NCI-H128 (cell line): ENCODE measurements around the gene GRIA1.

Experiments
- DNase-seq: peaks from one replicate; lab custom pipeline; 2025; ENCODE audit not compliant: unreplicated experiment; lab: John Stamatoyannopoulos, UW

The GRIA1 gene

DNA sequence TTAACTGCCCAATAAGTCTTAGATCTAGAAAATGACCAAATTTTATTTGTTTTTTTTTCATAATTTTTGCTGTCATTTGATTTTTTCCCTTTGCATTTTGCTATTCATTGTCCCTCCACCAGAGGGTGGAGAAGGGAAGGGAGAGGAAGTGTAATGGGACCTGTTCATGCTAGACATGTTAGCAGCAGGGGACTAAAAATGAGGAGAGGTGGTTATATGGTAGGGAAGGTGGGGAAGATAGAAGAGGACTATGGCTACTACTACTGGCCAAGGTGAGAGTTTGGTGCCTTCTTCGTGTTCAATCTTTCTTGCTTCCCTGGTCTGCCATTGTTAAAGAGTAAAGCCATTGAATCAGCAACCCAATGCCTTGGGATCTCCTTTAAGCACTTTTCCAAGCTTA, 6.4 kb downstream of the GRIA1 start:
- DNase-seq = no peak

DNA sequence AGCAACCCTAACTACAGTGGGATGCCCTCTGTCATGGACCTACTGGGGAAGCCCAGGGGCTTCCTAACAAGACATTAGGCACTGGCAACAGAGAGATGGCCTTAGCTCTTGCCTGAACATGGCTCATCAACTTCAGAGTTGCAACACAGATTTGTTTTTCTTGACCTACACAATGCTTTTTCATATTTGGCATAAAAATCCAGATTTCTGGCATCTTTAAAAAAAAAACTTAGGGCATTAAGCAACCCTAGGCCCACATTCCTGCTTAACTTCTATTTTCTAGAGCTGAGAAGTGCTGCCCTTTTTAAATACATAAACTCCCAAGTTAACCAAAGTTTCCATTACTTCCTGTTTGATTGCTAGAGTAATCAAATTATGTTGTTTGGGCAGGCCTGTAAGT, 8.0 kb downstream of the GRIA1 start:
- no peak for DNase-seq

DNA sequence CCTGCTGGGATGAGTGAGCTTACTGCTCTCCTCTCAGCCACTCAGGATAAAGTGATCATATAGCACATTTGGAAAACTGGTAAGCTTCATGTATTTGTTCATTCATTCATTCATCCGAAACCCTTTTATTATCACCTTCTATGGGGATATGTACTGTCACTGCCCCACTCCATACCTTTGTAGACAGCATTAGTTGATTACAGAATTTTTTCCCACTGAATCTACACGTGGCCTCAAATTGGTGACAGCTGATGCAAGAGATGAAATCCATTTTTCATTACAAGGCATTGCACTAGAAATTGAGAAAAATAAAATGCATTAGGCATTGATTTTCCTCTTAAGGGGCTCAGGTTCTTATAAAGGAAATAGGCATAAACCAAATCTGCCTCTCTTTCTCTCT, 9.7 kb downstream of the GRIA1 start:
- no peak for DNase-seq

DNA sequence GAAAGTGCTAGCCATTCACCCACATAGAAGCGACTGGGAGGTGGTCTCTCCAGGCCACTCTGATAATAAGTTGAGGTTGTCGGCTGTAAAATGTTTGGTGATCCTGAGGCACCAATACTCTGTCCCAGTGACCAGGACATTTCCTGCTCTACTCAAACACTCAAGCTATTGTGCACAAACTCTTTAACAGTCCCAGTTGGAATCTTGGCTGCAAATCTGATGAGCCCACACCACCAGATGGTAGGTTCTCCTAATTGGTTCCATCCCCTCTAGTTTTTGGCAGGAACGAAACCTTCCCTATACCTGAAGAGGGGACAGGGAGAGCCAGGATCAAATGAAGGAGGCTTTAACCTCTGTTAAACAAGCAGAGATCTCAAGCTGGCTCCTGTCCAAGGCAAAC, 14.3 kb downstream of the GRIA1 start:
- no peak for DNase-seq

DNA sequence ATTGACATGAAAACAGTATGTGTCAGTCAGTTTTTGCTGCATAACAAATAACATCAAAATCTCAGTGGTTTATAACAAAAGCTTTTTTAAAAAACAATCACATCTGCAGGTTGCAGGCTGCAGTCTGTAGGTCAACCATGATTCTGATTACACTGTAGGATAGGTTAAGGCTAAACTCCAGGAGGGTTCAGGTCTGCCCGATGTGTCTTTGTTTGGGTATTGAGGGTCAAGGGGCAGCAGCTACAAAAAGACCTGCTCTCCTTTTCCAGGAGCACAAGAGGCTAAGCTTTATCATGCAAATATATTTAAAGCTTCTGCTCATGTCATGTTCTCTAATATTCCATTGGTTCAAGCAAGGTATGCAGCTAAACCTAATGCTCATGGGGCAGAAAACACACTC, 18.2 kb downstream of the GRIA1 start:
- no peak for DNase-seq

DNA sequence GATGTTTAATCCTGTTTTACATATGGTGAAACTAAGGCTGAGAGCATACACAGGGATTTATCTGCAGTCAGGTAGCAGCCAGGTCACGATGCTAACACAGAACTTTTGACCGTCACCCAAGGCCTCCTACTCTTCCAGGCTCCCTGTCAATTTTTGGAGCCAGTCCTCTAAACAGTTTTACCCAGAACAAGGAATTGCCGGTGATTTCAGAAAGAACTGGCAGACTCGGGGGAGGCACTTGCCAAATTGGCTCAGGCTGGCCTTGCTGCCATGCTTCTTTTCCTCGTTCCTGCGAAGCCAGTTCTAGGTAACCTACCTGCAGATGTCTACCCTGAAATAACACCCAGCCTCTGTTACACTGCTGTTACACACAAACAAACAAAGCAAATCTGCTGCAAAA, 21.2 kb downstream of the GRIA1 start:
- DNase-seq = no peak

DNA sequence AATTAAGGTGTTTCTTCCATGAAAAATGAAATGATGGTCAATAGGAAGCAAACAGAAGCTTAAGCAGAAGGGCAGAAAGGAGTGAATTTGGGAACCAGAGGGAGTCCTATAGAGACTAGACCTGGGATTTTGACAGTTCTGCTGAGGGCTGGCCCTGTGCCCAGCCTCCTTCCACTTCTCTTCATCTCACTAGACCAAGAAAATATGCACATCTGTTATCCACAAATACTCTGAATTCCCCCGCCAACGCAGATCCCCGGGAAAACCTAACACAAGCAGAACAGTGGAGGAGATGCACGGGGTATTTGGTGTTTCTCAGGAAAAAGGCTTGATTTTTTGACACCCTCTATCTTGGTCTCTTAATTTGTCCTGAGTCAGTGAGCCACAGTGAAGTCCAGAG, 22.7 kb downstream of the GRIA1 start:
- DNase-seq = no peak

DNA sequence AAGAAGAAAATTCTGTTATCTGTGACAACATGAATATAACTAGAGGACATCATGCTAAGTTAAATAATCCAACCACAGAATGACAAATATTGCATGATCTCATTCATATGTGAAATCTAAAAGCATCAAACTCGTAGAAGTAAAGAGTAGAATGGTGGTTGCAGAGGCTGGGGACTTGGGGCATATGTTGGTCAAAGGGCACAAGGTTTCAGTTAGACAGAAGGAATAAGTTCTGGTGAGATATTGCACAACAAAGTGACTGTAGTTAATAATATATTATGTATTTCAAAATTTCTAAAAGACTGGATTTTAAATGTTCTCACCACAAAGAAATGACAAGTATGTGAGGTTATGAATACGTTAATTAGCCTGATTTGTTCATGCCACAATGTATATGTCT, 24.8 kb downstream of the GRIA1 start:
- DNase-seq = no peak

DNA sequence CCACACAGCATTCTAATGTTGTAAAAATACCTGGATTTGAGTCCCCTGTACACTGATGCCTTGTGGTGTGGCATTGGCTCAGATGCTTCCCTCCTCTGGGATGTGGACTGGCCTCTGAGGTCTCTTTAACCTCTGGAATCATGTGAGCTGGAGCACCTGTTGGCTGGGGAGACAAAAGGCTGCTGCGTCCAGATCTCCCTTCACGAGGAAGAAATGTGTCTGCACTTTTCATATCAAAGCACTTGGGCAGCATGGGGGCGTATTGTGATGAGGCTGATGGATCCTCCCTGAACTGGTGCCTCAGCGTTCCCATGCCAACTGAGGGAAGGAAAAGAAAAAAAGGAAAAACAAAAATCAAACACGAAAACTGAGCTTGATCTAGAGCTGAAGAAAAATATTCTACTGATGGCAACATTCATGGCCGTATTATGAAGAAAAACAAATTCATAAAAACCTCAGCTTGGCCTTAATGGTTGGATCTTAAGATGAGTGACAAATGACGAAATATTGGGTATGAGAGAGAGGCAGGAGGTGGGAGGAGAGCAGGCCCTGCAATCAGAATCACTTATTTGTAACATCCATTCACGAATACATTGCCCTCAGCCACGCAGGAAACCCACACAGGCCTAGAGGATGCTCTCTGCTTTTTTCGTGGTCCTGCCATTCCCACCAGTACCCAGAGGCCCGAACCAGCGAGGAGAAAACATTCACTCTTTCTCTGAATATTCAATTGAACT, 26.2 kb downstream of the GRIA1 start:
- DNase-seq = no peak

DNA sequence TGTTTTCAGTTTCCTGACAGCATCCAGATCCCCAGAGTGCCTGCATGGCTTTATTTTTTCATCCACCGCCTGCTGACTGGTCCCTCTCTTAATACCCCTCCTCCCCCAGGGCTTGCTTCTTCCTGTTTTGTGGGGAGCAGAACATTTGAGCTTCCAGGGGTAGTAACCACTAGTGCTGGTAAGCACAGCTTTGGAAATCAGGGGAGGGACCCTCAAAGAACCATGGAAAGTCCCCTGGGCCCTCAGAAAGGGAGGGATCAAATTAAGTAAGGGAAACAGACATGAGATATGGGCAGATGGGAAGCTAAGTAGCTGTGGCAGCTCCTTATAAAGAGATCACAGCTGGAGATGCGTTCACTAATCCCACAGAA, 26.8 kb downstream of the GRIA1 start:
- DNase-seq = no peak

DNA sequence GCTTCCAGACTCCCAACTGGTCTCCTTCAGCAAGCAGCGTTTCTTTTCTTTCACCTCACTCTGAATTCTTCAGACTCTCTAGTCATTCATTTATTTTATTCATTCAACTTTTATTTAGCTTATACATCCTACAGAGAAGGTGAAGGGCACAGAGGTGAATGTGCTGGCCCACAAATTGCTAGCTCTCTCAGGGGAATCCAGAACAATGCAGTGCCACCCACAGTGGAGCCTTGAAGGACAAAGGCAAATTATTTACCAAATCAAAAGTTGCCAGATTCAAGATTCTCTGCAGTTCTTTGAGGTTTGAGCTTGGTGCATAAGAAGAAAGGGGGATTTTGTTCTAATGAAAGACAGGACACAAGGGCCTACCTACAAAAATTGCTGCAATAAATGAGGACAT, 29.7 kb downstream of the GRIA1 start:
- no peak for DNase-seq

DNA sequence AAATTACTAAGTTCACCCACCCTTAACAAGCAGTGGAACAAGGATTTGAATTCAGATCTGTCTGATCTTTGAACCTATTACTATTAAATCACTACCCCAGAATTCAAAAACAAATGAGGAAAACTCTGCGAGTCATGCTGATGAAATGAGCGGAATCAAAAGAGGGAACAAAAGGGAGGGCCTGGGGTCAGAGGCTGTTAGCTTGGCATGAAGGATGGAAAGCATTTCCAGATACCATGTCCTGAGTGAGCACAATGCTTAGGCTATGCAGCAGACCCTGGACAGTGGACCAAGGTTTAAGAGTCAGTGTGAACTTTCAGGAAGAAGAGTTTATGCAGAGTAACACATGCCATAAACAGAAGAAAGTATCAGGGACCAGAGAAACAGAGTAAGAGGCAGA, 30.5 kb downstream of the GRIA1 start:
- no peak for DNase-seq

DNA sequence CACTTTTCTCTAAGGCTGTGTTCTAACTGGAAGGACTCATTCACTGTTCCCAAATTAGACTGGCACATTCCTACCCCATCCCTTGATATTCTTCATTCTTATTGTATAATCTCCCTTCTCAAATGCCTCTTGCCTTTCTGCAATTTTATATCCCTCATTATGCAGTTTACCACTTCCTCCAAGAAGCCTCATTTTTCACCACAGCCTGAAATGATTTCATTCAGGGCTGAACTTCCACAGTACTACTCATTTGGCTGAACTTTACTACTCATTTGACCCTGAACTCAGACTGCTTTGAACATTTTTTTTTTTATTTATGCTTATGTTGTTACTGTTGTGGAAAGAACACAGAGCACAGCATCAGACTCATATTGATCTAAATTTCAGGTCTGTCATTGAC, 32.7 kb downstream of the GRIA1 start:
- DNase-seq = no peak

DNA sequence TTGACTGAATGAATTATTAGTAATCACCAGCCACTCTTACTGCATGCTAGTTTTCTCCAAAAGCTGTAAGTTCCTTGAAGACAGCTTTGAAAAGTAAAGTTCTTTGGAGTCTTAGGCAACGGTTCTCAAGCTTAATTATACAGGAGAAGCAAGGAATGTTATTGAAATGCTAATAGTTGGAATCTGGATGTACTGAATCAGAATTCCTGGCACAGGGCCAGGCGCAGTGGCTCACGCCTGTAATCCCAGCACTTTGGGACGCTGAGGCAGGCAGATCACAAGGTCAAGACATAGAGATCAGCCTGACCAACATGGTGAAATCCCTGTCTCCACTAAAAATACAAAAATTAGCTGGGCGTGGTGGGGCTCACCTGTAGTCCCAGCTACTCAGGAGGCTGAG, 33.4 kb downstream of the GRIA1 start:
- DNase-seq = no peak

DNA sequence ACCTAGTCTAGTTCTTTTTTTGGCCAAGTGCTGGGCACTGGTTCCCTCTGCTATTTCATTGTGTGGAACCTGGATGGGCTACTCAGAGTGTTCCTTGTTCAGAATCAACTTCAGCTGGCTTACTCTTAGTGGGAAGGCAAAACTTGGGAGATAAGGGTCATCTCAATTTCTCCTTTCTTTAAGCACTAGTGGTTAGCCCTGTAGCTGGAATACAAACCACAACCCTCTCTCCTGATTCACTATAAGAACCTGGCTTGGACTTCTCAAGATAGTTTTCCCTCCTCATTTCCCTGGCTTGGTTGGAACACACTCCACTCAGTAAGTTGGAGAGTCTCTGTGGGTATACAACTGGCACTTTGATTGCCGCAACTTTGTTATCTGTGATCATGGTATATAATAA, 35.1 kb downstream of the GRIA1 start:
- no peak for DNase-seq

DNA sequence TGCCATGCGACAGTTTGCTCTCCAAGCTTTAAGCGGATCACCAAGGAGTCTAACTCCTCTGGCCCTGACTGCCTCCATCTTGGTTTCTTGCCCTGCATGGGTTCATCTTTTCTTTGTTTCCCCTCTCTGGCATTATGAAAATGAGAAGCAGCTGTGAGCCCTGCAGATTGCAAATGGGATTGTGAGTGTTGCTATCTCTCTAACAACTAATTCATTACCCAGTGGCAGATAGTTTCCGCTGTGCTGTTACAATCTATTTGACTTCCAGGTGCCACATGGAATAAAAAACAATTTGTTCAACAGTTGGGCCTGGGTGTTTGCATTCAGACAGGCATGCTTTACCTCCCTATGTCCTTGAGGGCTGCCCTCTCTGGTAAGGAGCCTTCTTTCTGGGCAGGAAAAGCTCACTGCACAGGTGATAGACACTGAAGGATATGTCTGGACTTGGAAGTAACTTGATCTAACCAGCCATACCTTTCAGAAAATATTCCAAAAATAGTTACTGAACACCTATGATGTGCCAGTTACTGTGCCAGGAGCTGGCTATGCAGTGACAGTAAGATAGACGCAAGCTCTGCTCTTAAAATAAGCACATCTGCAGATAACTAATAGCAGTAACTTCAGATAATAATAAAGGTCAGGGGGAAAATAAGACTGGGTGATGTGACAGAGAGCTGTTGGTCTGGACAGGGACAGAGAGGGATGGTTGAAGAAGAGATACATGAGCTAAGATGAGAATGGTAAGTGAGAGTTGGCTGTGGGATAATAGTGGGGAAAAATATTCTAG, 40.1 kb downstream of the GRIA1 start:
- DNase-seq = no peak

DNA sequence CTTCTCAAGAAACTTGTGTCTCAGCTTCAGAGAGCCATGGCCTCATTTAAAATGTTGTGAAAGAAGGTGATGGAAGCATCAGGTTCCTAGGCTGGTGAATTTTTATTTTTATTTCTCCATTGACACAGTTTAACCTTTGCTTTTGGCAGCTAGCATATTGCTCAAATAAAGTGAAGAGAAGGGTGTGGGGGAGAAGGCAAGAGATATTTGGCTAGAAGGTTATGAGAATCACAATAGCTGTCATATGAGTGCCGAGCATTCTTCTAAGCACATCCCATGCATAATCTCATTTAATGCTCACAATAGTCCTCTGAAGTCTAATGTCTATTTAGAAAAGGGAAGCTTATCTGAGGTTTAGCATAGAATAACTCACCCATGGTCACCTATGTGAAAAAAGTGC, 43.1 kb downstream of the GRIA1 start:
- DNase-seq = no peak

DNA sequence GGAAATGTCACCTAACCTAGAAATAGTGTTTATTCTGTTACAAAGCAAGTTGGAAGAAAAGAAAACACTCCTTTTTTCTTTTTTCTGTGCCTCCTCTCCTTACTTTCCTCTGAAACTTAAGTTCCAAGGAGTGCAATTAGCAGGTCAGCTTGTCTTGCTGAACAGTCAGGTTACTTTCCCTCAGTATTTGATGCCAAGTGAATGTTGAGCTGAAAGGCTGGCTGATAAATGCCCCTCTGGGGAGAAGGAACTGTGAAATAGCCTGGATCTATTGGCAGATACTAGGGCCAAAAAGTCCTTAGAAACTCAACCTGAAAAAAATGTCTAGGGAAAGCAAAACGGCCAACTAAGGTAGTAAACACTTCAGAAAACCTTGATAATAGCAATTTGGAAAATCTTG, 43.6 kb downstream of the GRIA1 start:
- no peak for DNase-seq

DNA sequence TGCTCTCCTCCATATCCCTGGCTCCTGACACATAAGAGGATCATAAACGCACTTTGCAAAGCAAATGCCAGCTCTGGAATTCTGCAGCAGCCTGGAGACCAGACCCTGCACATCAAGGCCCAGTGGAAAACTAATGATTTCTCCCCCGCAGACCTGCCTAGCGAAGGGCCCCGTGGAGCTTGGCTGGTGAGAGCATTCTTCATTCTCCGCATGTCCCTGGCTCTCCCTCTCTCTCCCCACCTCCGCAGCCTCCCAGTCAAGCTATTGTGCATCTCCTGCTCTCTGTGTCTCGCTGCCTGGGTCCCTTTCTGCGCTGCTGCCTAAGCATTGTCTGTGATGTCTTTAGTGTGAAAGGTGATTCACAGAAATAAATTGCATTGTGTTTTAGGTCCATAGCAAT, 46.7 kb downstream of the GRIA1 start:
- no peak for DNase-seq

DNA sequence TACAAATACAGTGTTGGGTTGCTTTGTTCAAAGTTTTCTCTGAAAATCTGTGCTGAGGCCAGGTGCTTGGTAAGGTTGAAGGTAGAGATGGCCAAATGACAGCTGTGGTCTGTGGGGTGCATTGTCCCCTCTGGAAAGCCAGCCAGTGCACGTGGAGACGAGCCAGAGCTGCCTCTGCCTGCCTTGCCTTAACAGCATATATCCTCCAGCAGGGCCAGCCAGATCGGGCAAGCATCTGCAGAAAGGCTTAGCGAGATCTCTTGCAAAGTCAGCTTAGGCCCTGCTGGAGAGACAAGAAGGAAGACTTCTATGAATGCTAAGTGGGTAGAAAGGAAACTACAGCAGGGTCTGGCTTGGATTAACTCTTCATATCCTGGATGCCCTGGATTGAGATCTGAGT, 49.5 kb downstream of the GRIA1 start:
- no peak for DNase-seq

DNA sequence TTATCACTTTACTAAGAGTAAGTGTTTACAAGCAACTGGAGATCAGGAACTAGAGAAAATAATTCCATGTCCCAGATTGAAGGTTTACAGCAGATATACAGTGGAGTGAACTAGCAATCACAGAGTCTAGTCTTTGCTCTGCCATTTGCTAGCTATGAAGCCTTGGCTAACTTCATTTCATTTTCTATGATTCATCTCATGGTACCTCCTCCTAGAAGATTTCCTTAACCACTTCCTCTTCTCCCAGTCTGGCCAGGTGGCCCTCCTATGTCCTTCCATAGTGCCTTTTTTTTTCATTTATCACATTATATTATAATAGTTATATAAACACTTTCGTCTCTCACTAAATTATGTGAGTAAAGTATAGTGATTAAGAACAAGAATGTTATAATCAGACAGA, 52.1 kb downstream of the GRIA1 start:
- no peak for DNase-seq

DNA sequence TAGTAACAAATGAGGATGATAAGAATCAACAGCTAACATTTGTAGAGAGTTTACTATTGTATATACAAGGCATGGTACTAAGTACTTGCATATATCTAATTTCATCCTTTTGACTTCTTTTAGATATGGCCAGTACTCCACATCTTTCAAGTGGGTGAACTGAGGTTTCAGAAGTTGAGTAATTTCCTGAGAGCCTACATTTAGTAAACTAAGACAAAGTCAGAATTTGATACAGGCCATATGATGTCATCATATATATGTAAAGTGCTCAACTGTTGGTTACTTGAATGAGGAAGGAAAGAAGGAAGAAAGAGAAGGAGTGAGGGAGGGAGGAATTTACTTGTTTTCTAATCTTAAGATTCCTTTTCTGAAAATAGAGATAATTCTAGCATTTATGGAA, 52.8 kb downstream of the GRIA1 start:
- no peak for DNase-seq

DNA sequence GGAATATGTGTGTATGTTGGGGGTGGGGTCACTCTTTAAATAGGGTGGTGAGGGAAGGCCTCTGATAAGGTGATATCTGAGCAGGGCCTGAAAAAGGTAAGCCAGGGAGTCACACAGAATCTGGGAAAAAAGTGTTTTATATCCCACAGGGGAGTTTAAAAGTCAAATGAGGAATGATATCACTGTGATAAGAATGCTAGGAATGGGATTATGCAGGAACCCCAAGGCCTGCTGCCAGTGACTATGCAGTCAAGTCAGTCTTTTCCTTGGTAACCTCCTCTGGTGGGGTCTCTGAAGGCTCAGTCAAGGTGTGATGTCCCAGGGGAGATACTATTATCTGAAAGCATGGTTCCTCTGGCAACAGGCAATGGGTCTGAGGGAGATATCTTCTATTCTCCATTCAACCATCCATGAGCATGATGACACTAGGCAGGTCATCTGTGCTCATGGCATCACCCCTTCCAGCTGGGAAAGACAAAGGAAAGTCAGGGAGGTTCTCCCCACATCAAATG, 53.5 kb downstream of the GRIA1 start:
- no peak for DNase-seq
